Liver (tissue), 9 donors: ENCODE measurements around the gene ANKRD33. TPM values are rescaled to one million over a fixed set of nuclear protein-coding genes. Genes with fewer than 3 reads are reported as not detected.

Source experiments
- DNase-seq: peaks from one replicate; pipeline ENCODE4 v3.0.0-alpha.2; 2017; ENCODE audit warnings: low spot score
- H3K27ac ChIP-seq, 2 donors: one replicate each; pipeline ENCODE4 v1.7.0; 2013; ENCODE audit warnings: inconsistent platforms in 2 of 2, low read length in 2 of 2, control low read depth in 1 of 2, low read depth in 1 of 2, mild to moderate bottlenecking in 1 of 2
- H3K27me3 ChIP-seq, 4 donors: one replicate each; pipeline versions ENCODE4 v1.6.1 to v1.7.0; 2013; ENCODE audit warnings: low read length in 3 of 4, inconsistent platforms in 1 of 4, mild to moderate bottlenecking in 1 of 4, moderate library complexity in 1 of 4; ENCODE audit not compliant: control insufficient read depth in 4 of 4, insufficient read depth in 4 of 4
- H3K36me3 ChIP-seq, 4 donors: one replicate each; pipeline versions ENCODE4 v1.6.1 to v1.7.0; 2013; ENCODE audit warnings: low read length in 3 of 4, mild to moderate bottlenecking in 3 of 4, low read depth in 1 of 4, moderate library complexity in 1 of 4; ENCODE audit not compliant: control insufficient read depth in 4 of 4, insufficient read depth in 3 of 4
- H3K4me1 ChIP-seq, 4 donors: one replicate each; pipeline versions ENCODE4 v1.6.1 to v1.7.0; 2013; ENCODE audit warnings: low read length in 3 of 4, mild to moderate bottlenecking in 3 of 4, moderate library complexity in 1 of 4; ENCODE audit not compliant: control insufficient read depth in 4 of 4, insufficient read depth in 4 of 4
- H3K4me3 ChIP-seq, 3 donors: one replicate each; pipeline versions ENCODE4 v1.6.1 to v1.7.0; 2013; ENCODE audit warnings: low read length in 3 of 3, control low read depth in 1 of 3, low read depth in 1 of 3, mild to moderate bottlenecking in 1 of 3
- H3K9ac ChIP-seq, 2 donors: one replicate each; pipeline ENCODE4 v1.7.0; 2013; ENCODE audit warnings: low read length in 2 of 2, mild to moderate bottlenecking in 2 of 2, moderate library complexity in 2 of 2, control low read depth in 1 of 2, low read depth in 1 of 2
- H3K9me3 ChIP-seq, 4 donors: one replicate each; pipeline versions ENCODE4 v1.6.1 to v1.7.0; 2013; ENCODE audit warnings: low read length in 3 of 4; ENCODE audit not compliant: control insufficient read depth in 4 of 4
- FOXA1 ChIP-seq: IDR thresholded peaks from 2 replicates; pipeline ENCODE4 v1.6.1; 2016; ENCODE audit warnings: antibody characterized with exemption
- GABPA ChIP-seq, 2 donors: IDR thresholded peaks in 1 of 2; conservative IDR thresholded peaks in 1 of 2; 2 replicates each; pipeline ENCODE4 v1.6.1; 2016; ENCODE audit warnings: antibody characterized with exemption in 2 of 2, mild to moderate bottlenecking in 1 of 2, moderate library complexity in 1 of 2
- HNF4A ChIP-seq, 2 donors: conservative IDR thresholded peaks; 2 replicates each; pipeline ENCODE4 v1.6.1; 2016; ENCODE audit warnings: antibody characterized with exemption in 2 of 2, mild to moderate bottlenecking in 2 of 2
- JUND ChIP-seq, 2 donors: IDR thresholded peaks; 2 replicates each; pipeline ENCODE4 v1.6.1; 2016; ENCODE audit warnings: antibody characterized with exemption in 2 of 2
- MAX ChIP-seq: IDR thresholded peaks from 2 replicates; pipeline ENCODE4 v1.6.1; 2016; ENCODE audit warnings: antibody characterized with exemption
- NR2F2 ChIP-seq: IDR thresholded peaks from 2 replicates; pipeline ENCODE4 v1.6.1; 2016; ENCODE audit warnings: antibody characterized with exemption
- RAD21 ChIP-seq, 2 donors: IDR thresholded peaks; 2 replicates each; pipeline ENCODE4 v1.6.1; 2016; ENCODE audit warnings: antibody characterized with exemption in 2 of 2, mild to moderate bottlenecking in 2 of 2
- SP1 ChIP-seq: IDR thresholded peaks from 2 replicates; pipeline ENCODE4 v1.6.1; 2018; ENCODE audit warnings: antibody characterized with exemption, mild to moderate bottlenecking
- ZBTB33 ChIP-seq: IDR thresholded peaks from 2 replicates; pipeline ENCODE4 v1.6.1; 2016; ENCODE audit warnings: antibody characterized with exemption
- WGBS: extraction: QIAGEN DNeasy Blood & Tissue Kit; methylation state at CpG from one replicate; pipeline ENCODE4 v1.1.7; 2013; 5-methylcytosine and 5-hydroxymethylcytosine counted together
- polyA plus RNA-seq, 2 donors: library from polyadenylated mRNA; stranded (reverse) in 1 of 2; unstranded in 1 of 2; fragments of 200-250 nt in 1 of 2; fragments of >200 nt in 1 of 2; fragmentation: Nextera tagmentation in 1 of 2; extraction: Ambion mirVana in 1 of 2; gene quantifications; one replicate each; pipeline versions ENCODE4 v1.2.1 to v1.2.3, GENCODE V29; 2013 to 2015
- total RNA-seq, 2 donors: library from RNA; depleted of rRNA; stranded (reverse); fragments of >200 nt; gene quantifications; one replicate each; pipeline ENCODE4 v1.2.3, GENCODE V29; 2014
- TF ChIP-seq, protein P1 (sequence below): fragments of 150-350 bp; IDR thresholded peaks from 2 replicates; pipeline ENCODE4 v1.5.1; 2017; ENCODE audit warnings: improper control_type of control experiment, low read depth, low read length; ENCODE audit not compliant: missing input control
- donor health status: healthy.
- donor health status: healthy.
- donor health status: healthy.
- donor health status: healthy.
- donor health status: healthy.

The ANKRD33 gene
- total and polyA plus RNA-seq, 4 donors: not detected

DNA sequence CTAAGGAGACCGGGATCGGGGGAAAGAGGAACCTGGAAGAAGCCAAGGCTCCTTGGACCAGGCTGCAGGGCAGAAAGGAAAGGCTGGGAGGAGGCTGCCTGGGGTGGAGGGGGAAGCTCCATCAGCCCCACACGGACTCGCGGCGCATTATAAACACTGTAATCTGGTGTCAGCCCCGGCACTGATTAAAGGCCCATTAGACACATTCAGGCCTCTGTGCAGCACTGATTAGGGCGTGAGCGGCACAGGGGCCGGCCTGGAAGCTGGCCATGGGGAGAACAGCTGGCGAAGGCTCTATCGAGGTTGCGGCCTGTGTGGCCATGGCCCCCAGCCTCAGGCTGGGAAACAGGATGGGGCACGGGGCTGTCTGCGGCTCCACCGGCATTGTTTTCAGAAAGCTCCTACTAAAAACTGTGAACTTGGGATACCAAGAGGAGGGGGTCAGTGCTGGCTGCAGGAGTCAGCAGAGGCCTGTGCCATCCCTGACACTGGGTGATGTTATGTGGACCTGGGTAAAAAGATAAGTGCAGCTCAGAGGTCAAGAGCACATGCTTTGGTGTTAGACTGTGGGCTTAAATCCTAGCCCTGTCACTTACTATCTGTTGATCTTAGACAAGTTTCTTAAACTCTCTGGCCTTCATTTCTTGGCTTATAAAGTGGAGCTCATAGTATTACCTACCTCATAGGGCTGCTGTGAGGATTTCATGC is 30.0 kb downstream of the ANKRD33 start:
- H3K27me3 ChIP-seq: no peaks in the 10 kb centered on the region
- H3K9ac ChIP-seq: no peak overlapping the region
- WGBS: 75% methylated on average over 16 of the region's 16 CpGs
- H3K4me3 ChIP-seq: no peak overlapping the region
- H3K9me3 ChIP-seq: no peaks in the 10 kb centered on the region
- peaks cover 13 to 28% (median 22%) of the 10 kb centered on the region in 4 donors for H3K4me1 ChIP-seq
- no peaks in the 10 kb centered on the region for H3K36me3 ChIP-seq
- H3K27ac ChIP-seq: no peak overlapping the region
- DNase-seq: no peak
- no peak for TF ChIP-seq ZBTB33
- TF ChIP-seq NR2F2: peak; percentile 24
- peak; percentile 23 to 37 for TF ChIP-seq HNF4A (conservative IDR thresholded peaks at IDR 0.05)
- TF ChIP-seq, protein P1, sequence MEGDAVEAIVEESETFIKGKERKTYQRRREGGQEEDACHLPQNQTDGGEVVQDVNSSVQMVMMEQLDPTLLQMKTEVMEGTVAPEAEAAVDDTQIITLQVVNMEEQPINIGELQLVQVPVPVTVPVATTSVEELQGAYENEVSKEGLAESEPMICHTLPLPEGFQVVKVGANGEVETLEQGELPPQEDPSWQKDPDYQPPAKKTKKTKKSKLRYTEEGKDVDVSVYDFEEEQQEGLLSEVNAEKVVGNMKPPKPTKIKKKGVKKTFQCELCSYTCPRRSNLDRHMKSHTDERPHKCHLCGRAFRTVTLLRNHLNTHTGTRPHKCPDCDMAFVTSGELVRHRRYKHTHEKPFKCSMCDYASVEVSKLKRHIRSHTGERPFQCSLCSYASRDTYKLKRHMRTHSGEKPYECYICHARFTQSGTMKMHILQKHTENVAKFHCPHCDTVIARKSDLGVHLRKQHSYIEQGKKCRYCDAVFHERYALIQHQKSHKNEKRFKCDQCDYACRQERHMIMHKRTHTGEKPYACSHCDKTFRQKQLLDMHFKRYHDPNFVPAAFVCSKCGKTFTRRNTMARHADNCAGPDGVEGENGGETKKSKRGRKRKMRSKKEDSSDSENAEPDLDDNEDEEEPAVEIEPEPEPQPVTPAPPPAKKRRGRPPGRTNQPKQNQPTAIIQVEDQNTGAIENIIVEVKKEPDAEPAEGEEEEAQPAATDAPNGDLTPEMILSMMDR: no peak
- no peak for TF ChIP-seq JUND (IDR thresholded peaks at IDR 0.05)
- TF ChIP-seq RAD21 (IDR thresholded peaks at IDR 0.05): no peak

DNA sequence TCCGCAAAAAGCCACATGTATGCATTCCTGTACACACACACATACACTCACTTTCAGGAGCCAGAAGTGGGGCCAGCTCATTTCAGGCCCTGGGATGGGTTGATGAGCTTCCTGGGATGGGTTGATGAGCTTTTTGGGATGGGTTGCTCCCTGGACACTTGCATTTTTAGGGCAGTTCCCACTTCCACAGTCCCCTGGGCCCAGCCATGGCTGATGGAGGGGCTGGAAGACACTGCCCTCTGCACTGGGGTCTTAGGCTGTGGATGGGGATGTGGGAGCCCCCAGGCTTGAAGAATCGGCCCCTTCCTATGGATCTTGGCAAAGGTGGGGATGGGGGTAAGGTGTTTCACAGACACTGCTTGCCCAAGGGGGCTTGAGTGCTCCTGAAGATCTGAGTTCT is 32.1 kb downstream of the ANKRD33 start:
- Histone ChIP-seq H3K9ac (no peak overlapping the region), H3K27me3 (no peaks in the 10 kb centered on the region), H3K36me3 (no peaks in the 10 kb centered on the region), H3K4me1 (peaks cover 17 to 38% (median 28%) of the 10 kb centered on the region in 4 donors), H3K9me3 (no peaks in the 10 kb centered on the region), H3K4me3 (no peak overlapping the region), H3K27ac (no peak overlapping the region)
- no peak for DNase-seq
- whole genome bisulfite sequencing: 94% methylated on average over 2 of the region's 2 CpGs
- no peak for TF ChIP-seq MAX
- no peak for TF ChIP-seq FOXA1
- no peak for TF ChIP-seq GABPA (IDR thresholded peaks at IDR 0.05 in 1 of 2, conservative IDR thresholded peaks at IDR 0.05 in 1 of 2)
- TF ChIP-seq SP1: no peak
- TF ChIP-seq, protein P1: no peak
